ENCODE data around the gene AMDHD2.
"Not testable (repeated sequence)": the region's sequence is repeated elsewhere in the genome, so short reads cannot be mapped to it uniquely, and the experiment has no call there.

The AMDHD2 gene

DNA sequence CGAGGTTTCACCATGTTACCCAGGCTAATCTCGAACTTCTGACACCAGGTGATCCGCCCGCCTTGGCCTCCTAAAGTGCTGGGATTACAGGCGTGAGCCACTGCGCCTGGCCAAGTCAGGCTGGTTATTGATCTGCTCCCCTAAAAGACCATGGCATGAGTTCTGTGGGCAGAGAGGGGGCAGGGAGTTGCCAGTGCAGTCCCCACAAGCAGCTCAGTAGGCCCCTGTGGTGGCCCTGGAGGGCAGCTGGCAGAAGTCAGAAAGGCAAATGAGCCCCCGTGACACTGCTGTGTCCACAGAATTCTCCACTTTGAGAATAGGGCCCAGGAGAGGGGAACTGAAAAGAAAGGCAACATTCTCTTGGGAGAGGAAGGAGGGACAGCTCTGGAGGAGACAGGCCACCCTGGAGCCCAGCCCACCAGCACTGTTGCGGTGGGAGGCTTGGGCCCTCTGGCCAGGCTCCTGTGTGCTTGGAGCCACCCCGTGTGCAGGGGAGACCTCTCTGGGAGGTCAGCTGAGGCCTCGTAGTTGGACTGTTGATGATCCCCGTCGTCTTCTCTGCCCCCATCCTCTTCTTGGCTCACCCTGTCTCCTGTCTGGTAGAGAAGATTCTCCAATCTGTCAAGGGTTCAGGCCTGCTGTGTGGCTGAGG lies 2.1 kb upstream of the AMDHD2 start:
- DNase-seq (ENCODE audit: low spot score): no peak

GRCh38 chr16:2518823-2519710 lies 1.1 kb upstream of the AMDHD2 start:
- no peak for DNase-seq (ENCODE audit: low spot score)

DNA sequence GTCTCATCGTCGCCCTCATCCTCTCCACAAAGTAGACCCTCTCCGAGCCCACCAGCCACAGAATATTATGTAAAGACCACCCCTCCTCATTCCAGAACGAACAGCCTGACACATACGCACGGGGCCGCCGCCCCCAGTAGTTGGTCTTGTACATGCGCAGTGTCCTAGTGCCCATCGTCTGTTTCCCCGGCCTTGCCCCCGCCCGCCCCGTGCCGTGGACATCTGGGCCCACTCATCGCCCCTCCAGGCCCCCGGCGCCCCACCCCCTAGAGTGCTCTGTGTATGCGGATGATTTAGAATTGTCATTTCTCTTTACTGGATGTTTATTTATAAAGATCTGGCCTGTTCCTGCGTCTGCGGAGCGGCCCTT lies 475 bp upstream of the AMDHD2 start:
- no peak for DNase-seq (ENCODE audit: low spot score)

- DNase-seq (ENCODE audit: low spot score): peak; percentile 54
These were observed 787 bp downstream of the AMDHD2 start for GRCh38 chr16:2520784-2521531.

DNA sequence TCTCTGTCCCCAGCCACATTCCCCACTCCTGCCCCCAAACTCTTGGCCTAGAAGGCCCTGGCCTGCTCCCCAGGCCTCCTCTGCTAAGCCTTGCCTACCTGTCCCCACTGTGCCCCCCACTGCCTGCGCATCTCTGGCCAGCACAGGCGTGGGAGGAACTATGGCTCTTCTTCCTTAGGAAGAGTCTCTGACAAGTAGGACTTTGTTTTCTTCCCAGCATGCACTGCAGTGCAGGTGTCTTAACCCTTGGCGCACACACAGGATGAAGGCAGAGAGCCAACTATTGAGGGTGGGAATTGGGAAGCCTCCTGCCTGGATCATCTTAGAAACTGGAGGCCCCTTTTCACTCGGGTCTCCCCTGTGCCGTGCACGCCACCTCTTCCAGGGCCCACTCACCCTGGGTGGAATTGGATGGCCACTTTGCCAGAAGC lies 3.6 kb downstream of the AMDHD2 start:
- DNase-seq (ENCODE audit: low spot score): no peak

GRCh38 chr16:2524339-2524938 lies 4.3 kb downstream of the AMDHD2 start:
- no peak for DNase-seq (ENCODE audit: low spot score)

GRCh38 chr16:2526135-2526534 lies 6.0 kb downstream of the AMDHD2 start:
- DNase-seq (ENCODE audit: low spot score): no peak

DNA sequence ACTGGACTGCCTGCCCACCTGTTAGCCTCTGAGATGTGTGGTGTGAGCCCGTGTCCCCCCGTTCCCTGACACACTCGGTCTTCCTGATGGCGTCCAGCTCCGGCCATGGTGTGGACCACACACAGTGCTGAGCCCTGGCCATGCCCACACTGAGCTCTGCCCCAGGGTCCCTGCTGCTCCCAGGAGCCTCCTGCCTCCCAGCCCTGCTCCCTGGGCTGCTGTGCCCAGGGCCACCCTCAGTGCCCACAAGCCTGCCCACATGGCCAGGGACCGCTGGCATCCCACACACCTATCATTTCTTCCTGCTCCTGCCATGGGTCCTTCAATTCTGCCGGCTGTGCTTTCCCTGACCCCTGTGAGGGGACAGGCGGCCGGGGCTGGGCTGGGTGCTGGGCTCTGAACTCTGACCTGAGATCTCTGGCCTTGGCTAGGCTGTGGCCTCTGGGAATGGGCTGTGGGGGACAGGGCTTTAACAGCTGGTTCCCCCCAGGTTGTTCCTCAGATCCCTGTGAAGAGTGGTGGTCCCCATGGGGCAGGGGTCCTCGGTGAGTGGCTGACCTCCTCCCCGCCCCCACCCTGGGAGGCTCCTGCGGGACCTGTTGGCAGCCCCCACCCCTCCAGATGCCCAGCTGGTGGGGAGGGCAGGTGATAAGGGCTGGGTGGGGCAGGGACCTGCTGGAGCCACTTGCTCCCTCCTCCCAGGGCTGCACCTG lies 7.1 kb downstream of the AMDHD2 start:
- DNase-seq (ENCODE audit: low spot score): no peak

- no peak for DNase-seq (ENCODE audit: low spot score)
These were observed 7.6 kb downstream of the AMDHD2 start for GRCh38 chr16:2527784-2528100.

DNA sequence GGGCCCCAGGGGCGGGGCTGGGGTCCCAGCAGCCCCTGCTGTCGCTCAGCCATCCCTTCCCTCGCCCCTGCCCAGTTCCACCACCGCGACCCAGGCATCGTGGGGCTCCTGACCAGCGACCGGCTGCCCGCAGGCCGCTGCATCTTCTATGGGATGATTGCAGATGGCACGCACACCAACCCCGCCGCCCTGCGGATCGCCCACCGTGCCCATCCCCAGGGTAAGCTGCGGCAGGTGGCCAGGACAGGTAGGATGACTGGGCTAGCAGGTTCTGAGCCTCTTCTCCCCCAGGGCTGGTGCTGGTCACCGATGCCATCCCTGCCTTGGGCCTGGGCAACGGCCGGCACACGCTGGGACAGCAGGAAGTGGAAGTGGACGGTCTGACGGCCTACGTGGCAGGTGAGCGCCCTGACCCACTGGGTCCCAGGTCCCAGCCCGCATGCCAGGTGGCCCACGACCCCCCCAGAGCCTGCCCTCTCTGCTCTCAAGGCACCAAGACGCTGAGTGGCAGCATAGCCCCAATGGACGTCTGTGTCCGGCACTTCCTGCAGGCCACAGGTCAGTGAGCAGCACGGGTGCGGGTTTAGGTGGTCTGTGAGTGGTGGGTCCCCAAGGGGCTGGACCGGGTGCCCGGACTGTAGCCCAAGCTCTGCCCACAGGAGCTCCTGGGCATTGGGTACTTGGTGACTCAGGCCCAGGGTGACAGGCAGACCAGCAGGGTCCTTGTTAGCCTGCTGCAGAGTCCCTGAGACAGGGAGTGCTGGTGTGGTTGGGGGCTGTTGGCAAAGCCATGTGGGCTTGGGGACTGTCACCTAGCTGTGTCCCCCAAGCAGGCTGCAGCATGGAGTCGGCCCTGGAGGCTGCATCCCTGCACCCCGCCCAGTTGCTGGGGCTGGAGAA lies 8.2 kb downstream of the AMDHD2 start:
- DNase-seq (ENCODE audit: low spot score): no peak

GRCh38 chr16:2529061-2529931 lies 9.1 kb downstream of the AMDHD2 start:
- DNase-seq (ENCODE audit: low spot score): no peak

DNA sequence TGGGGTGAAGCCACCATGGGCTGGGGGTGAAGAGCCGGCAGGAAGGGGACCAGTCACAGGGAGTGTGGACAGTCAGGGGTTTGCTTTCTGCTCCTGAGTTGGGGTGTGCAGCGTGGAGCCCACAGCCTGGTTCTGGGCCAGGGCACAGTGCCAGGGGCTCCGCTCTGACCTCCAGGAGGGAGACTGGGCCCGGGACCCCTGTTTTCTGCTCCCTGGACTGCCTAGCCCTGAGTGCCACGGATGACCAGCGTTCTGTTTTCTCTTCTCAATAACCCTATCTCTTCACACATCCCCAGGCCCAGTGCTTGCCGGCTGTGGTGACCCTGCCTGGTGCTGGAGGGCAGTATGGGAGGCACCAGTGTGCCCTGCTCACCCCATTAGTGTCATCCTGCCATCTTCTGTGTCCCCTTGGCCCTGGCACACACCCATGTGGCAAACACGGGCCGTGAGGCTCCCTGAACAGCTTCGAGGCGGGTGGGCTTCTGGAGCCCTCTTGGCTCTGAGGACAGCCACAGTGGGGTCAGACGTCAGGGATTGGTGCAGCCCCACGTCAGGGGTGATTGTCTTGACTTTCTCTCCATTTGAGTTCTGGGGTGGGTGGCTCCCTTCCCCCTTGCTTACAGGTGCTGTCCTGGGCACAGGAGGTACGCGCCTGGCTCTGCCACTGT lies 9.9 kb downstream of the AMDHD2 start:
- DNase-seq (ENCODE audit: low spot score): no peak

DNA sequence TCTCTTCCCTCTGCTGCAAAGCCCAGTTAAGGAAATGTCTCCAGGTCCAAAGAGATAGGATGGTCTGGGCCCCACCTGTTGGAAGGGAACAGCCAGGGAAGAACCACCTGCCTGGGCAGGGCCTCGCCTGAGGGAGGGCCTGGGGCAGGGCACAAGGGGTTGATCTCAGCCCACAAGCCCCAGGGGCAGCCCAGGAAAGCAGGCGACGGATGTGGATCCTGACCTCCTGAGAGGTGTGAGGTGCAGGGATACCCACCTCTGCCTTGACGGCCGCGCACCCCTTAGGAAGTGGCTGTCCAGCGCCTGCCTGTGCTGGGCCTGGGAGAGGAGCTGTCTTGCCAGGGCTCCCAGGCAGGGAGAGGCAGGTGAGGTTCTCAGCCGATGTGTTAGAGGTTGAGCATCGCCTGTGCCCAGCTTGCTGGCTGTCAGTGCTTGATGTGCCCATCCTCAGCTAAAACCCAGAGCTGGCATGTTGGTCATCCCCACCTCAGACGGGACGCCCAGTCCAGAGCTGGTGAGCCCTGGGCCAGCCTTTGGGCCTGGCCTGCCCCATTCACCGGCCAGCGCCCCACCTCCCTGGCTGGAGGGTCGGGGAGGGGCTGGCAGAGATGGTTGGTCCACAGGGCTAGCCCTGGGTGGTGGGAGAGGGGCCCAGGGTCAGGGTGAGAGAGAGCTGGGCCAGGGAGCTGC lies 10.6 kb downstream of the AMDHD2 start:
- DNase-seq (ENCODE audit: low spot score): no peak

- DNase-seq (ENCODE audit: low spot score): no peak
These were observed 11.2 kb downstream of the AMDHD2 start, which contains the start of gene CEMP1 for GRCh38 chr16:2531371-2531695. CEMP1 (minus strand) TSS chr16:2531408; CDS start chr16:2531073, 335 bp downstream.

GRCh38 chr16:2531696-2532493 lies 11.7 kb downstream of the AMDHD2 start:
- peak; percentile 97 for DNase-seq (ENCODE audit: low spot score)

DNA sequence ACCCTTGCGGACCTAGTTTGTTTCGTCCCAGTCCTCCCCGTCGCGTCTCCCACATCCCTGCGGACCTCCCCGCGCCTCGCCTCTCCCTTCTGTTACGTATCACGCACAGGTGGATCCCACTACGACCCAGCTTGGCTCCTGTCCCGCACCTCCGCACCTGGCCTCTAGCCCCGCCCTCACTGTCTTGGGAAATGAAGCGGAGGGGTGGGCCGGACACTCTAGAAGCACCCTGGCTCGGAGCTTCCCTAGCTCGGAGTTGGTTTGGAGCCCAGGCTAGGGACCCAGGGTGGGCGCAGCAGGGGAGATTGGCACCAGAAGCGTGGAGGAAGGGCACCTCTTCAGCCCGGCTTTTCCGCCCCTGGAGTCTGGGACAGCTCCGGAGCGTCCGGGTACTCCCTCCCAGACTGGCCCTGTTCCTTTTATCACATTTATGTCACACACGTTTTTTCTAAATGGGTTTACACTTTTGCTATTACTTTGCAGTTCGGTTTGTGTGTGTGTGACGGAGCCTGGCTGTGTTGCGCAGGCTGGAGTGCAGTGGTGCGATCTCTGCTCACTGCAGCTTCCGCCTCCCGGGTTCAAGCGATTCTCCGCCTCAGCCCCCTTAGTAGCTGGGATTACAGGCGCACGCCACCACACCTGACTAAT lies 12.4 kb downstream of the AMDHD2 start:
- peak; percentile 67 for DNase-seq (ENCODE audit: low spot score)

- not testable (repeated sequence) for DNase-seq (ENCODE audit: low spot score)
These were observed 13.1 kb downstream of the AMDHD2 start for GRCh38 chr16:2533142-2533755.
